ENCODE data around the gene VRK1. TPM values are rescaled to one million over a fixed set of nuclear protein-coding genes. Genes with fewer than 3 reads are reported as not detected.

The VRK1 gene
- total RNA-seq, 1 experiment from 2014 or later = 67.3 TPM

- TF ChIP-seq ZNF281 (CRISPR knock-in tag; IDR thresholded peaks at IDR 0.05) = no peak
- no peak for TF ChIP-seq CREM (CRISPR knock-in tag; IDR thresholded peaks at IDR 0.05)
- no peak for TF ChIP-seq E2F5 (CRISPR knock-in tag; IDR thresholded peaks at IDR 0.05)
- no peak for TF ChIP-seq ZNF232 (CRISPR knock-in tag; IDR thresholded peaks at IDR 0.05)
- TF ChIP-seq ELF4 (CRISPR knock-in tag; IDR thresholded peaks at IDR 0.05; ENCODE audit: low read depth) = no peak
- TF ChIP-seq IRF1 (CRISPR knock-in tag; IDR thresholded peaks at IDR 0.05) = no peak
These were observed 98.6 kb downstream of the VRK1 start (continued) for GRCh38 chr14:96895658-96896271.

GRCh38 chr14:96897184-96897583, 100.0 kb downstream of the VRK1 start:
- no peaks in the 10 kb centered on the region for H3K36me3 Mint-ChIP-seq
- peaks cover 12% of the 10 kb centered on the region for H3K4me1 Mint-ChIP-seq
- H3K27me3 Mint-ChIP-seq (ENCODE audit: low read depth) = no peaks in the 10 kb centered on the region
- POLR2A ChIA-PET = no interaction called here
- no peaks in the 10 kb centered on the region for H3K9me3 Mint-ChIP-seq
- ATAC-seq = no peak
- H3K4me3 Mint-ChIP-seq = no peak overlapping the region
- H3K27ac Mint-ChIP-seq = no peak overlapping the region; the same call in 1 of the 2 replicates
- CTCF ChIA-PET = no interaction called here
- DNase-seq (ENCODE audit: low spot score) = no peak
- no peak for TF ChIP-seq ZNF512 (CRISPR knock-in tag; IDR thresholded peaks at IDR 0.05; ENCODE audit: borderline replicate concordance)
- TF ChIP-seq FOXJ3 (CRISPR knock-in tag; IDR thresholded peaks at IDR 0.05; ENCODE audit: borderline replicate concordance) = no peak
- TF ChIP-seq NFYB (CRISPR knock-in tag; conservative IDR thresholded peaks at IDR 0.05; ENCODE audit: low read depth) = no peak
- no peak for TF ChIP-seq AFF4 (CRISPR knock-in tag; IDR thresholded peaks at IDR 0.05; ENCODE audit: borderline replicate concordance)
- no peak for TF ChIP-seq CDX4 (CRISPR knock-in tag; IDR thresholded peaks at IDR 0.05; ENCODE audit: borderline replicate concordance)
- no peak for TF ChIP-seq NFATC4 (CRISPR knock-in tag; IDR thresholded peaks at IDR 0.05)
- TF ChIP-seq ZNF532 (CRISPR knock-in tag; IDR thresholded peaks at IDR 0.05; ENCODE audit: borderline replicate concordance) = no peak
- no peak for TF ChIP-seq ZNF425 (CRISPR knock-in tag; conservative IDR thresholded peaks at IDR 0.05)
- TF ChIP-seq KAT7 (CRISPR knock-in tag; IDR thresholded peaks at IDR 0.05; ENCODE audit: borderline replicate concordance) = no peak

Data from WTC11 (cell line).